HepG2 (cell line): Measurements from ENCODE around the gene DPEP3. TPM values are rescaled to one million over a fixed set of nuclear protein-coding genes. Genes with fewer than 3 reads are reported as not detected.

Source experiments
- ATF7-NPFF ChIP-seq: sonication (generic); formaldehyde crosslinking; IDR thresholded peaks from 2 replicates; pipeline ENCODE4 v1.8.1; 2023; ENCODE audit warnings: mild to moderate bottlenecking, low read depth, missing genetic modification reagents, moderate library complexity
- FUBP1 ChIP-seq: sonication (generic); formaldehyde crosslinking; IDR thresholded peaks from 2 replicates; pipeline ENCODE4 v1.5.1; 2020; ENCODE audit warnings: missing genetic modification reagents, mild to moderate bottlenecking, borderline replicate concordance
- KAT2B ChIP-seq: fragments of 150-350 bp; IDR thresholded peaks from 2 replicates; pipeline ENCODE4 v1.6.1; 2014; ENCODE audit warnings: low read depth, low read length, borderline replicate concordance
- KAT8 ChIP-seq: IDR thresholded peaks from 2 replicates; pipeline ENCODE4 v1.6.1; 2016; ENCODE audit warnings: missing genetic modification reagents, missing compliant biosample characterization
- KLF12 ChIP-seq: sonication (generic); formaldehyde crosslinking; IDR thresholded peaks from 2 replicates; pipeline ENCODE4 v1.4.0; 2020; ENCODE audit warnings: missing genetic modification reagents, borderline replicate concordance
- MAFK ChIP-seq, 2 experiments: IDR thresholded peaks in 1 of 2; conservative IDR thresholded peaks in 1 of 2; 2 replicates each; pipeline ENCODE4 v1.6.1; 2011; ENCODE audit warnings: improper control_type of control experiment in 2 of 2, low read length in 2 of 2
- MBD4 ChIP-seq: IDR thresholded peaks from 2 replicates; pipeline ENCODE4 v1.6.1; 2012; ENCODE audit warnings: low read length, inconsistent platforms, borderline replicate concordance
- NFE2 ChIP-seq: sonication (generic); formaldehyde crosslinking; IDR thresholded peaks from 2 replicates; pipeline ENCODE4 v1.4.0; 2020; ENCODE audit warnings: missing genetic modification reagents
- POGZ ChIP-seq: sonication (generic); formaldehyde crosslinking; IDR thresholded peaks from 2 replicates; pipeline ENCODE4 v1.4.0; 2020; ENCODE audit warnings: mild to moderate bottlenecking, missing genetic modification reagents
- RAD51 ChIP-seq: fragments of 450-650 bp; IDR thresholded peaks from 2 replicates; pipeline ENCODE4 v1.6.1; 2016; ENCODE audit warnings: borderline replicate concordance
- RCOR2 ChIP-seq: IDR thresholded peaks from 2 replicates; pipeline ENCODE4 v1.6.1; 2016; ENCODE audit warnings: missing biosample characterization, missing genetic modification reagents
- TRIM24 ChIP-seq: sonication (generic); formaldehyde crosslinking; IDR thresholded peaks from 2 replicates; pipeline ENCODE4 v1.8.0; 2022; ENCODE audit warnings: mild to moderate bottlenecking, missing genetic modification reagents
- ZFX ChIP-seq: sonication (generic); formaldehyde crosslinking; IDR thresholded peaks from 2 replicates; pipeline ENCODE4 v1.4.0; 2020; ENCODE audit warnings: mild to moderate bottlenecking, low read depth, missing genetic modification reagents, moderate library complexity
- ZNF550 ChIP-seq: sonication (generic); formaldehyde crosslinking; IDR thresholded peaks from 2 replicates; pipeline ENCODE4 v1.4.0; 2020; ENCODE audit warnings: mild to moderate bottlenecking, missing genetic modification reagents, borderline replicate concordance
- ZNF709 ChIP-seq: sonication (generic); formaldehyde crosslinking; IDR thresholded peaks from 2 replicates; pipeline ENCODE4 v1.5.0; 2020; ENCODE audit warnings: mild to moderate bottlenecking, missing genetic modification reagents
- ZNF841 ChIP-seq: sonication (generic); formaldehyde crosslinking; IDR thresholded peaks from 2 replicates; pipeline ENCODE4 v1.8.1; 2023; ENCODE audit warnings: missing genetic modification reagents, borderline replicate concordance
- ZSCAN25 ChIP-seq: sonication (generic); formaldehyde crosslinking; IDR thresholded peaks from 2 replicates; pipeline ENCODE4 v1.8.0; 2022; ENCODE audit warnings: mild to moderate bottlenecking, missing genetic modification reagents
- ZSCAN5A ChIP-seq: sonication (generic); formaldehyde crosslinking; IDR thresholded peaks from 2 replicates; pipeline ENCODE4 v1.8.0; 2022; ENCODE audit warnings: mild to moderate bottlenecking, missing genetic modification reagents, borderline replicate concordance
- ZXDC ChIP-seq: sonication (generic); formaldehyde crosslinking; IDR thresholded peaks from 2 replicates; pipeline ENCODE4 v1.5.0; 2020; ENCODE audit warnings: mild to moderate bottlenecking, missing genetic modification reagents
- polyA plus RNA-seq, 8 experiments: library from polyadenylated mRNA; depleted of rRNA in 3 of 8; stranded (reverse) in 7 of 8; unstranded in 1 of 8; fragments of >200 nt; fragmentation: Illumina TruSeq in 4 of 8; extraction: Trizol in 4 of 8; gene quantifications; 2 replicates each; pipeline versions ENCODE4 v1.2.1 to v1.2.3, GENCODE V29; 2011 to 2016; ENCODE audit warnings: low read depth in 4 of 8, missing spikeins in 1 of 8, mixed read lengths in 1 of 8; ENCODE audit not compliant: insufficient read depth in 1 of 8
- total RNA-seq, 5 experiments: library from RNA; depleted of rRNA; stranded (reverse); fragments of >200 nt; fragmentation: Illumina TruSeq; extraction: Trizol; gene quantifications; 2 replicates each; pipeline ENCODE4 v1.2.3, GENCODE V29; 2016; ENCODE audit warnings: low read depth in 1 of 5
- TF ChIP-seq, protein P1 (sequence below): sonication (generic); formaldehyde crosslinking; IDR thresholded peaks from 2 replicates; pipeline ENCODE4; 2020; ENCODE audit warnings: missing genetic modification reagents, mild to moderate bottlenecking, borderline replicate concordance

The DPEP3 gene
- total and polyA plus RNA-seq, 2 of the 13 experiments (the other 11 are each of a cell fraction or from before 2014, with no cell fraction given), result not detected

DNA sequence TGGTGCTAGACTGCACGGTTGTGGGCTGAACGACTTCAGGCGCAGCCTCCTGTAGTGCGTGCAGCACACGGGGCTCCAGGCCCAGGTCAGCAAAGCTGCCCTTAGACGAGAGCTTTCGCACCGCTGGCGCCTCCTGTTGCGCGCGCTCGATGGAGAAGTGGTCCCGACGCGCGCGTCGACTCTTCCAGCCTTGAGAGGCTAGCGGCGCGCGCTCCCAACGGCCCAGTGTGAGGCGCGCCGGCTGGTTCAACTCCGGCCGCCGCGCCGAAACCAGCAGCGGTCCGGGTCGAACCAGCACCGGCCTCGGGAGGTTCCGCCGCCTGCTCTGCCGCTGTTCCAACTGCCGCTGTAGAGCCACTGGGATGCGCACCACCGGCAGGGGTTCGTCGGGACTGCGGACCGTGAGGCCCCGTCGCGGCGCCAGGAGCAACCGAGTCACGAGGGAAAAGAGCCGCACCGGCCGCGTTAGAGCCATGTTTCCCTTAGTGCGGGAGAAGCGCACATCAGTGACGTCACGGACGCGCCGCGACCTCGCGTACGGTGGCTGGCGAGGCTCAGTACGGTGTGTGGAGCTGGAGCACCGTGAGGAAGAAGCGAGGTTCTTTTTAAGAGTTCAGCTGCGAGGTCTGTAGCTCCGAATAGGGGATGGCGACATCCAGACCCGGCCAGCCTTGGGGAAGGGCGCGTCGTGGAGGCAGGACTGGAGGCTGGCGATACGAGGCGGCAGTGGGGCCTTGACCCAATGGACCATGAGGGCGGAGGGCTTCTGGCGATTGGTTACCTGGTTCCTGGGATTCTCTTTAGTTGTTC is 42.6 kb upstream of the DPEP3 start, which contains the start of the genes DDX28 and DUS2 (continued):
- TF ChIP-seq FUBP1 (CRISPR knock-in tag) (no peak), ZSCAN5A (peak; percentile 98), MAFK (conservative IDR thresholded peaks at IDR 0.05 in 1 of 2, IDR thresholded peaks at IDR 0.05 in 1 of 2; ENCODE audit: low read length in 2 of 2) (peak in 1 of 2 experiments; percentile 52; a peak in 1 of 4 replicates), POGZ (peak; percentile 94), NFE2 (no peak), KAT2B (0 out of 2 replicates have a peak, but pooled peaks have one; percentile 5), ZNF841 (no peak), ZSCAN25 (CRISPR knock-in tag) (peak; percentile 75), ZNF550 (CRISPR knock-in tag) (peak; percentile 98), RCOR2 (CRISPR knock-in tag) (no peak; the same call in 1 of the 2 replicates), ATF7-NPFF (CRISPR knock-in tag) (peak; percentile 87; the same call in 1 of the 2 replicates), ZFX (CRISPR knock-in tag) (peak; percentile 99), KAT8 (peak; percentile 100), MBD4 (no peak), RAD51 (no peak), TRIM24 (no peak), ZNF709 (CRISPR knock-in tag) (peak; percentile 82; the same call in 1 of the 2 replicates), ZXDC (CRISPR knock-in tag) (peak; percentile 94; the same call in 1 of the 2 replicates), KLF12 (CRISPR knock-in tag) (peak; percentile 66)
- TF ChIP-seq, protein P1, sequence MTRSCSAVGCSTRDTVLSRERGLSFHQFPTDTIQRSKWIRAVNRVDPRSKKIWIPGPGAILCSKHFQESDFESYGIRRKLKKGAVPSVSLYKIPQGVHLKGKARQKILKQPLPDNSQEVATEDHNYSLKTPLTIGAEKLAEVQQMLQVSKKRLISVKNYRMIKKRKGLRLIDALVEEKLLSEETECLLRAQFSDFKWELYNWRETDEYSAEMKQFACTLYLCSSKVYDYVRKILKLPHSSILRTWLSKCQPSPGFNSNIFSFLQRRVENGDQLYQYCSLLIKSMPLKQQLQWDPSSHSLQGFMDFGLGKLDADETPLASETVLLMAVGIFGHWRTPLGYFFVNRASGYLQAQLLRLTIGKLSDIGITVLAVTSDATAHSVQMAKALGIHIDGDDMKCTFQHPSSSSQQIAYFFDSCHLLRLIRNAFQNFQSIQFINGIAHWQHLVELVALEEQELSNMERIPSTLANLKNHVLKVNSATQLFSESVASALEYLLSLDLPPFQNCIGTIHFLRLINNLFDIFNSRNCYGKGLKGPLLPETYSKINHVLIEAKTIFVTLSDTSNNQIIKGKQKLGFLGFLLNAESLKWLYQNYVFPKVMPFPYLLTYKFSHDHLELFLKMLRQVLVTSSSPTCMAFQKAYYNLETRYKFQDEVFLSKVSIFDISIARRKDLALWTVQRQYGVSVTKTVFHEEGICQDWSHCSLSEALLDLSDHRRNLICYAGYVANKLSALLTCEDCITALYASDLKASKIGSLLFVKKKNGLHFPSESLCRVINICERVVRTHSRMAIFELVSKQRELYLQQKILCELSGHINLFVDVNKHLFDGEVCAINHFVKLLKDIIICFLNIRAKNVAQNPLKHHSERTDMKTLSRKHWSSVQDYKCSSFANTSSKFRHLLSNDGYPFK (CRISPR knock-in tag), result peak; percentile 97
